Measurements from ENCODE around the gene RADIL.

DNA sequence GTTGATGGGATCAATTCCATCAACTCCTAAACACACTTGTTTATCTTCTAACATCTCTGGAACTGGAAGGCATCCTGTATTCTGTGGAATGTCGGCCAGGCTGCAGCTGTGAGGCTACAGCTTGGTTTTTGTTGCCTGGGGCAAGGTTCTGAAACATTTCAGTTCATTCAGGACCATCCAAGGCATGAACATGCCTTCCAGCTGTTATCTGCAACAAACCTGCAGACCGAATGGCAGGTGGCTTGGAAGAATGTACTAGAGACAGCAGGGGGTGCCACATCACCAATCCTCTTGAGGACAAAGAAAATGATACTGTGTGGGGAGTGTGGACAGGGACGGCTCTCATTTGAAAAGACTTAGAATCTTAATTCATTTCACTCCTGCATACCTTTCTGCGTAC, 34.1 kb downstream of the RADIL start:
- TF ChIP-seq ZNF274 (IDR thresholded peaks at IDR 0.05; ENCODE audit: low read length) (no peak), ZNF274 (tag by site-specific recombination; IDR thresholded peaks at IDR 0.05; ENCODE audit: borderline replicate concordance) (no peak), ZNF510 (tag by site-specific recombination; IDR thresholded peaks at IDR 0.05; ENCODE audit: insufficient replicate concordance) (no peak), ZNF561 (tag by site-specific recombination; IDR thresholded peaks at IDR 0.05; ENCODE audit: borderline replicate concordance) (no peak), TCF7L2 (IDR thresholded peaks at IDR 0.05; ENCODE audit: borderline replicate concordance, low read depth, low read length) (no peak)
- TF ChIP-seq, protein P1, sequence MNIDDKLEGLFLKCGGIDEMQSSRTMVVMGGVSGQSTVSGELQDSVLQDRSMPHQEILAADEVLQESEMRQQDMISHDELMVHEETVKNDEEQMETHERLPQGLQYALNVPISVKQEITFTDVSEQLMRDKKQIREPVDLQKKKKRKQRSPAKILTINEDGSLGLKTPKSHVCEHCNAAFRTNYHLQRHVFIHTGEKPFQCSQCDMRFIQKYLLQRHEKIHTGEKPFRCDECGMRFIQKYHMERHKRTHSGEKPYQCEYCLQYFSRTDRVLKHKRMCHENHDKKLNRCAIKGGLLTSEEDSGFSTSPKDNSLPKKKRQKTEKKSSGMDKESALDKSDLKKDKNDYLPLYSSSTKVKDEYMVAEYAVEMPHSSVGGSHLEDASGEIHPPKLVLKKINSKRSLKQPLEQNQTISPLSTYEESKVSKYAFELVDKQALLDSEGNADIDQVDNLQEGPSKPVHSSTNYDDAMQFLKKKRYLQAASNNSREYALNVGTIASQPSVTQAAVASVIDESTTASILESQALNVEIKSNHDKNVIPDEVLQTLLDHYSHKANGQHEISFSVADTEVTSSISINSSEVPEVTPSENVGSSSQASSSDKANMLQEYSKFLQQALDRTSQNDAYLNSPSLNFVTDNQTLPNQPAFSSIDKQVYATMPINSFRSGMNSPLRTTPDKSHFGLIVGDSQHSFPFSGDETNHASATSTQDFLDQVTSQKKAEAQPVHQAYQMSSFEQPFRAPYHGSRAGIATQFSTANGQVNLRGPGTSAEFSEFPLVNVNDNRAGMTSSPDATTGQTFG (tag by site-specific recombination; IDR thresholded peaks at IDR 0.05; ENCODE audit: borderline replicate concordance): no peak
- TF ChIP-seq, protein P2, sequence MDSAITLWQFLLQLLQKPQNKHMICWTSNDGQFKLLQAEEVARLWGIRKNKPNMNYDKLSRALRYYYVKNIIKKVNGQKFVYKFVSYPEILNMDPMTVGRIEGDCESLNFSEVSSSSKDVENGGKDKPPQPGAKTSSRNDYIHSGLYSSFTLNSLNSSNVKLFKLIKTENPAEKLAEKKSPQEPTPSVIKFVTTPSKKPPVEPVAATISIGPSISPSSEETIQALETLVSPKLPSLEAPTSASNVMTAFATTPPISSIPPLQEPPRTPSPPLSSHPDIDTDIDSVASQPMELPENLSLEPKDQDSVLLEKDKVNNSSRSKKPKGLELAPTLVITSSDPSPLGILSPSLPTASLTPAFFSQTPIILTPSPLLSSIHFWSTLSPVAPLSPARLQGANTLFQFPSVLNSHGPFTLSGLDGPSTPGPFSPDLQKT (IDR thresholded peaks at IDR 0.05; ENCODE audit: borderline replicate concordance, low read depth, low read length): no peak
- TF ChIP-seq, protein P3, sequence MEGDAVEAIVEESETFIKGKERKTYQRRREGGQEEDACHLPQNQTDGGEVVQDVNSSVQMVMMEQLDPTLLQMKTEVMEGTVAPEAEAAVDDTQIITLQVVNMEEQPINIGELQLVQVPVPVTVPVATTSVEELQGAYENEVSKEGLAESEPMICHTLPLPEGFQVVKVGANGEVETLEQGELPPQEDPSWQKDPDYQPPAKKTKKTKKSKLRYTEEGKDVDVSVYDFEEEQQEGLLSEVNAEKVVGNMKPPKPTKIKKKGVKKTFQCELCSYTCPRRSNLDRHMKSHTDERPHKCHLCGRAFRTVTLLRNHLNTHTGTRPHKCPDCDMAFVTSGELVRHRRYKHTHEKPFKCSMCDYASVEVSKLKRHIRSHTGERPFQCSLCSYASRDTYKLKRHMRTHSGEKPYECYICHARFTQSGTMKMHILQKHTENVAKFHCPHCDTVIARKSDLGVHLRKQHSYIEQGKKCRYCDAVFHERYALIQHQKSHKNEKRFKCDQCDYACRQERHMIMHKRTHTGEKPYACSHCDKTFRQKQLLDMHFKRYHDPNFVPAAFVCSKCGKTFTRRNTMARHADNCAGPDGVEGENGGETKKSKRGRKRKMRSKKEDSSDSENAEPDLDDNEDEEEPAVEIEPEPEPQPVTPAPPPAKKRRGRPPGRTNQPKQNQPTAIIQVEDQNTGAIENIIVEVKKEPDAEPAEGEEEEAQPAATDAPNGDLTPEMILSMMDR (tag by site-specific recombination; IDR thresholded peaks at IDR 0.05): no peak
